Type B pancreatic cell (in vitro differentiated cells): Measurements from ENCODE around the gene PKNOX2. TPM values are rescaled to one million over a fixed set of nuclear protein-coding genes. Genes with fewer than 3 reads are reported as not detected.

Experiments used
- DNase-seq: peaks from one replicate; pipeline ENCODE4 v3.0.0; 2021; ENCODE audit warnings: mixed read lengths; ENCODE audit not compliant: unreplicated experiment; ENCODE audit errors: extremely low spot score
- H3K27ac Mint-ChIP-seq: 2 replicates; pipeline ENCODE4 v1.8.0; 2021; ENCODE audit warnings: mild to moderate bottlenecking, mixed read lengths
- H3K27me3 Mint-ChIP-seq: 2 replicates; pipeline ENCODE4 v1.8.0; 2021; ENCODE audit warnings: mixed read lengths
- H3K36me3 Mint-ChIP-seq: 2 replicates; pipeline ENCODE4 v1.8.0; 2021; ENCODE audit warnings: mixed read lengths
- H3K4me1 Mint-ChIP-seq: one replicate; pipeline ENCODE4 v1.8.0; 2021; ENCODE audit warnings: mixed read lengths; ENCODE audit not compliant: unreplicated experiment
- H3K4me3 Mint-ChIP-seq: 2 replicates; pipeline ENCODE4 v1.8.0; 2021; ENCODE audit warnings: mild to moderate bottlenecking, mixed read lengths
- H3K9me3 Mint-ChIP-seq: 2 replicates; pipeline ENCODE4 v1.8.0; 2021; ENCODE audit warnings: mixed read lengths
- CTCF ChIP-seq: fragments of 200-600 bp; sonication (generic); conservative IDR thresholded peaks from 2 replicates; pipeline ENCODE4 v1.5.0; 2021; ENCODE audit warnings: antibody characterized with exemption, mild to moderate bottlenecking
- total RNA-seq: library from RNA; stranded (reverse); gene quantifications from 2 replicates; pipeline ENCODE4 v1.2.1, GENCODE V29; 2021; ENCODE audit warnings: low replicate concordance

The PKNOX2 gene
- total RNA-seq, 1 donor from 2014 or later, result 15.3 TPM

DNA sequence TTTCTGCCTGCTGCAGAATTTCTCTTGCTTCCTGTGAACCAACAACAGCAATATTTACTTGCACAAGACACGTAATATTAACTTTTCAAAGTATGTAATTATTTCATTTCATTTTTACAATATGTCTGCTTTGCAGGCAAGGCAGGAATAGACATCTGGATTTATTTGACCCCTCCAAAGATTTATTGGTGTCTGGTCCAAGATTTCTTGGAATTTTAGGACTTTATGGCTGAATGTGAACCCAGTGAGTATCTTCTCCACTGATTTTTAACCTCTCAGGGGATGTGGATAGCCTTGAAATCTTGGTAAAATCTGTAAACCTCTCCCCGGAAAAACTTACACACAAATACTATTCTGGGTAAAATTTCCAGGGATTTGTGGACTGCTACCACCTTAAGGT lies 61.5 kb downstream of the PKNOX2 start:
- H3K9me3 Mint-ChIP-seq, result no peaks in the 10 kb centered on the region
- H3K27ac Mint-ChIP-seq, result no peak overlapping the region
- no peak overlapping the region for H3K4me3 Mint-ChIP-seq
- H3K27me3 Mint-ChIP-seq, result peaks cover 46% of the 10 kb centered on the region
- peaks cover 40% of the 10 kb centered on the region for H3K4me1 Mint-ChIP-seq
- no peaks in the 10 kb centered on the region for H3K36me3 Mint-ChIP-seq
- no peak for TF ChIP-seq CTCF
- no peak for DNase-seq

- Mint-ChIP-seq H3K4me3 (no peak overlapping the region), H3K27ac (no peak overlapping the region), H3K36me3 (no peaks in the 10 kb centered on the region), H3K27me3 (peaks cover 40% of the 10 kb centered on the region), H3K9me3 (no peaks in the 10 kb centered on the region), H3K4me1 (peaks cover 33% of the 10 kb centered on the region)
- TF ChIP-seq CTCF, result no peak
- no peak for DNase-seq
These were observed 62.2 kb downstream of the PKNOX2 start for GRCh38 chr11:125226706-125227105.

DNA sequence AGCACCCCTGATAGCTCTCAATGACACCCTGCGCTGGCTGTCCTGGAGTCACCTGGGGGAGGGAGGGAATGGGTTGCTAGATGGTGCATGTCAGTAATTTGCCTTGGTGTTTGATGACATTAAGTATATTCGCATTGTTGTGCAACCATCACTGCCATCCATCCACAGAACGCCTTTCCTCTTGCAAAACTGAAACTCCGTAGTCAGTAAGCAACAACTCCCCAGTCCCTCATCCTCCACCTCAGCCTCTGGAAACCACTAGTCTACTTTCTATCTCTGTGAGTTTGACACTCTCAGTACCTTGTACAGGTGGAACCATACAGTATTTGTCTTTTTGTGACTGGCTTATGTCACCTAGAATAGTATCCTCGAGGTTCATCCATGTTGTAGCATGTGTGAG lies 62.6 kb downstream of the PKNOX2 start:
- Mint-ChIP-seq H3K27ac (no peak overlapping the region), H3K36me3 (no peaks in the 10 kb centered on the region), H3K9me3 (no peaks in the 10 kb centered on the region), H3K27me3 (peaks cover 38% of the 10 kb centered on the region), H3K4me3 (no peak overlapping the region), H3K4me1 (peaks cover 29% of the 10 kb centered on the region)
- TF ChIP-seq CTCF, result no peak
- no peak for DNase-seq

GRCh38 chr11:125228445-125228844 lies 63.9 kb downstream of the PKNOX2 start:
- H3K4me3 Mint-ChIP-seq, result no peak overlapping the region
- H3K27ac Mint-ChIP-seq, result no peak overlapping the region
- no peaks in the 10 kb centered on the region for H3K36me3 Mint-ChIP-seq
- DNase-seq, result no peak
- no peaks in the 10 kb centered on the region for H3K9me3 Mint-ChIP-seq
- H3K4me1 Mint-ChIP-seq, result peaks cover 16% of the 10 kb centered on the region
- peaks cover 32% of the 10 kb centered on the region for H3K27me3 Mint-ChIP-seq
- no peak for TF ChIP-seq CTCF

- no peak for TF ChIP-seq CTCF
- Mint-ChIP-seq H3K27ac (no peak overlapping the region), H3K9me3 (peaks cover 4% of the 10 kb centered on the region), H3K27me3 (peaks cover 33% of the 10 kb centered on the region), H3K36me3 (no peaks in the 10 kb centered on the region), H3K4me3 (no peak overlapping the region), H3K4me1 (peaks cover 14% of the 10 kb centered on the region)
- no peak for DNase-seq
These were observed 64.4 kb downstream of the PKNOX2 start for GRCh38 chr11:125228993-125229392.

GRCh38 chr11:125229916-125230315 lies 65.4 kb downstream of the PKNOX2 start:
- Mint-ChIP-seq H3K4me3 (no peak overlapping the region), H3K36me3 (no peaks in the 10 kb centered on the region), H3K27ac (no peak overlapping the region), H3K4me1 (peaks cover 16% of the 10 kb centered on the region), H3K9me3 (peaks cover 4% of the 10 kb centered on the region), H3K27me3 (peaks cover 31% of the 10 kb centered on the region)
- no peak for TF ChIP-seq CTCF
- DNase-seq, result no peak
